Endothelial cell of umbilical vein (primary cell): Measurements from ENCODE around the gene SLC5A12. TPM values are rescaled to one million over a fixed set of nuclear protein-coding genes. Genes with fewer than 3 reads are reported as not detected.

Experiments used
- BruUV-seq: library from RNA; stranded (reverse); fragments of 400-500 nt; replicated peaks from 2 replicates; lab custom pipeline; 2021; lab: Mats Ljungman, UMichigan
- CTCF ChIA-PET: fragments of 300-600, 350-600 bp; sonication (Branson Sonifier 250); formaldehyde crosslinking; loops from one replicate; lab custom pipeline; 2021; ENCODE audit warnings: antibody characterized with exemption, inconsistent platforms; lab: Charles Lee
- POLR2A ChIA-PET: fragments of 300-600, 350-600 bp; sonication (Branson Sonifier 250); formaldehyde crosslinking; loops from one replicate; lab custom pipeline; 2021; ENCODE audit warnings: antibody characterized with exemption, inconsistent platforms; lab: Charles Lee
- DNase-seq: peaks from one replicate; pipeline ENCODE4 v3.0.0-alpha.2; 2011; ENCODE audit warnings: low read depth, low spot score
- FAIRE-seq: peaks from 2 replicates; lab custom pipeline; 2011; peaks lifted over from hg19 to GRCh38; lab: Jason Lieb, UNC
- H2AFZ ChIP-seq: 2 replicates; pipeline ENCODE4 v1.6.0; 2012; ENCODE audit warnings: low read depth, low read length, control low read depth, inconsistent platforms
- H3K27ac ChIP-seq: 2 replicates; pipeline ENCODE4 v1.5.1; 2011; ENCODE audit warnings: low read depth, mild to moderate bottlenecking, control low read depth, low read length, moderate library complexity; ENCODE audit not compliant: insufficient read depth
- H3K27me3 ChIP-seq, 2 experiments: 2 replicates each; pipeline versions ENCODE4 v1.6.0 to v1.6.1; 2011; ENCODE audit warnings: low read length in 2 of 2, mixed read lengths in 1 of 2; ENCODE audit not compliant: control insufficient read depth in 2 of 2, insufficient read depth in 2 of 2
- H3K36me3 ChIP-seq, 2 experiments: 2 replicates in 1 of 2; 3 replicates in 1 of 2; pipeline ENCODE4 v1.5.1; 2011; ENCODE audit warnings: low read length in 2 of 2, mild to moderate bottlenecking in 1 of 2, moderate library complexity in 1 of 2; ENCODE audit not compliant: control insufficient read depth in 2 of 2, insufficient read depth in 2 of 2; ENCODE audit errors: extremely low read depth in 1 of 2
- H3K4me1 ChIP-seq: 3 replicates; pipeline ENCODE4 v1.5.1; 2011; ENCODE audit warnings: mild to moderate bottlenecking, low read length; ENCODE audit not compliant: control insufficient read depth, insufficient read depth; ENCODE audit errors: extremely low read depth
- H3K4me2 ChIP-seq: 2 replicates; pipeline ENCODE4 v1.6.1; 2011; ENCODE audit warnings: low read length, control low read depth, mixed read lengths; ENCODE audit not compliant: insufficient read depth
- H3K4me3 ChIP-seq, 3 experiments: fragments of 200-600 bp in 1 of 3; sonication (generic), shearing (Covaris generic) in 1 of 3; replicated peaks in 1 of 3; 2 replicates each; pipeline ENCODE4 v1.5.1; 2011 to 2016; ENCODE audit warnings: control low read depth in 3 of 3, low read length in 3 of 3, mild to moderate bottlenecking in 2 of 3, inconsistent platforms in 1 of 3, low read depth in 1 of 3, moderate library complexity in 1 of 3; ENCODE audit not compliant: insufficient read depth in 1 of 3
- H3K79me2 ChIP-seq: 2 replicates; pipeline ENCODE4 v1.6.0; 2012; ENCODE audit warnings: low read length, inconsistent platforms; ENCODE audit not compliant: control insufficient read depth, insufficient read depth
- H3K9ac ChIP-seq: replicated peaks from 2 replicates; pipeline ENCODE3; 2011; ENCODE audit warnings: low read length, control low read depth; ENCODE audit not compliant: insufficient read depth; ENCODE audit errors: extremely low read depth
- H3K9me1 ChIP-seq: replicated peaks from 3 replicates; pipeline ENCODE4 v1.6.0; 2011; ENCODE audit warnings: mild to moderate bottlenecking, low read length; ENCODE audit not compliant: control insufficient read depth, insufficient read depth; ENCODE audit errors: extremely low read depth
- H3K9me3 ChIP-seq: replicated peaks from 2 replicates; pipeline ENCODE4 v1.5.1; 2012; ENCODE audit warnings: low read length, inconsistent platforms; ENCODE audit not compliant: control insufficient read depth, insufficient read depth
- H4K20me1 ChIP-seq: replicated peaks from 2 replicates; pipeline ENCODE3; 2011; ENCODE audit warnings: mild to moderate bottlenecking, low read length; ENCODE audit not compliant: control insufficient read depth, insufficient read depth; ENCODE audit errors: extremely low read depth
- CTCF ChIP-seq, 2 donors: IDR thresholded peaks; 1 replicate in 1 of 2; 2 replicates in 1 of 2; pipeline ENCODE4 v1.5.1; 2011; ENCODE audit warnings: low read length in 2 of 2, mild to moderate bottlenecking in 2 of 2, moderate library complexity in 2 of 2, control low read depth in 1 of 2, inconsistent platforms in 1 of 2, low read depth in 1 of 2; ENCODE audit not compliant: insufficient read depth in 1 of 2; ENCODE audit errors: extremely low read depth in 1 of 2
- EZH2 ChIP-seq: IDR thresholded peaks from 2 replicates; pipeline ENCODE4 v1.6.1; 2012; ENCODE audit warnings: borderline replicate concordance, low read depth, mild to moderate bottlenecking, moderate library complexity, low read length, inconsistent platforms; ENCODE audit not compliant: severe bottlenecking
- FOS ChIP-seq: IDR thresholded peaks from 2 replicates; pipeline ENCODE4 v1.6.1; 2011; ENCODE audit warnings: mild to moderate bottlenecking, low read length, moderate library complexity, borderline replicate concordance; ENCODE audit not compliant: insufficient read depth
- GATA2 ChIP-seq: IDR thresholded peaks from 2 replicates; pipeline ENCODE4 v1.7.0; 2011; ENCODE audit warnings: low read depth, mild to moderate bottlenecking, moderate library complexity, mixed read lengths, low read length; ENCODE audit not compliant: insufficient read length, insufficient read depth
- JUN ChIP-seq: IDR thresholded peaks from 2 replicates; pipeline ENCODE4 v1.6.1; 2011; ENCODE audit warnings: borderline replicate concordance, low read depth; ENCODE audit not compliant: insufficient read length, insufficient read depth
- MAX ChIP-seq: IDR thresholded peaks from 2 replicates; pipeline ENCODE4 v1.6.1; 2011; ENCODE audit not compliant: insufficient read depth, insufficient read length
- MYC ChIP-seq: IDR thresholded peaks from one replicate; pipeline ENCODE4 v1.6.1; 2011; ENCODE audit warnings: mild to moderate bottlenecking, low read depth, low read length
- POLR2A ChIP-seq: IDR thresholded peaks from 2 replicates; pipeline ENCODE4 v1.6.1; 2012; ENCODE audit warnings: low read depth, mild to moderate bottlenecking, control low read depth, low read length
- POLR2AphosphoS5 ChIP-seq: IDR thresholded peaks from 2 replicates; pipeline ENCODE4 v1.6.1; 2012; ENCODE audit warnings: low read depth, mild to moderate bottlenecking, control low read depth, low read length, moderate library complexity; ENCODE audit not compliant: insufficient read depth
- dilution Hi-C: fragments of 300-500 bp; cut with MboI; formaldehyde crosslinking; loops from one replicate; pipeline ENCODE4 v1.15.0; 2019; ENCODE audit warnings: low sequenced_read_pairs; ENCODE audit not compliant: extremely low pct_ligation_motif_present
- intact Hi-C: fragments of 100-400 bp; cut with micrococcal nuclease; formaldehyde crosslinking; loops from one replicate; pipeline ENCODE4 v1.10.0; 2022
- polyA plus RNA-seq, 4 experiments: library from polyadenylated mRNA; depleted of rRNA in 3 of 4; stranded (reverse) in 3 of 4; unstranded in 1 of 4; fragments of >200 nt; gene quantifications; 2 replicates each; pipeline versions ENCODE4 v1.2.1 to v1.2.3, GENCODE V29; 2011 to 2012; ENCODE audit warnings: missing spikeins in 1 of 4
- total RNA-seq: library from RNA; stranded (reverse); gene quantifications from 2 replicates; pipeline ENCODE4 v1.2.3, GENCODE V29; 2021

SLC5A12 gene
- total and polyA plus RNA-seq, 2 donors (not counting 3 experiments of a cell fraction or from before 2014, with no cell fraction given) = not detected

DNA sequence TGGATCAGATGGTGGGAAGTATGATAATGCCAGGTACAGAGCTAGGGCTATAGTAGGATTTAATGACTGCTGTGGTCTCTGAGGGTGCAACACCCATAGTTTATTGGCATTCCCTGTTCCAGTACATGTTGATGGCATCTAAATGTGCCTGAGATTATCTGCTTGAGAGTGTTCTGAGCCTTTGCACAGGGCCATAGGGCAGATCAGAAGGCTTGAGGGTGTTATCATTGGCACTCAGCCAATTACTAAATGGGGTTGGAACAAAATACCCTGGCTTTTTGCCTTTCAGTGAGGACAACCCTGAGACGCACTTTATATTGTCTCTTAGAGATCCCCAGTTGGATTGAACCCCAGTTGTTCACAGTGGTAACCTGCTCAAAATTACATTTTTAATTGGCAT is 6.7 kb downstream of the SLC5A12 start:
- no peak for DNase-seq
- dilution Hi-C loops (no loop called here), intact Hi-C loops (no loop called here)
- H2AFZ ChIP-seq = no peak overlapping the region
- no peaks in the 10 kb centered on the region for H3K79me2 ChIP-seq
- no peak for FAIRE-seq
- ChIA-PET POLR2A (no interaction called here), CTCF (no interaction called here)
- no peak overlapping the region for H3K9ac ChIP-seq
- no peaks in the 10 kb centered on the region for H3K9me3 ChIP-seq
- TF ChIP-seq MYC = no peak
- no peak for TF ChIP-seq FOS
- no peak for TF ChIP-seq POLR2AphosphoS5
- no peak for TF ChIP-seq CTCF (IDR thresholded peaks at IDR 0.05; ENCODE audit: extremely low read depth in 1 of 2, insufficient read depth in 1 of 2, low read depth in 1 of 2, low read length in 2 of 2)
- TF ChIP-seq JUN = no peak
- no peak for TF ChIP-seq GATA2
- no peak for TF ChIP-seq MAX
- no peak for TF ChIP-seq EZH2
- no peak for TF ChIP-seq POLR2A
- H3K4me3 ChIP-seq = no peak overlapping the region
- H3K4me2 ChIP-seq = no peak overlapping the region
- no peak overlapping the region for H3K27ac ChIP-seq
- no TSS peak for BruUV-seq
- H3K27me3 ChIP-seq = no peaks in the 10 kb centered on the region
- H4K20me1 ChIP-seq = no peaks in the 10 kb centered on the region
- no peaks in the 10 kb centered on the region for H3K9me1 ChIP-seq
- no peaks in the 10 kb centered on the region for H3K4me1 ChIP-seq
- no peaks in the 10 kb centered on the region for H3K36me3 ChIP-seq
